CD14-positive monocyte (primary cell): ENCODE results near the gene ASF1A. TPM values are rescaled to one million over a fixed set of nuclear protein-coding genes. Genes with fewer than 3 reads are reported as not detected.
A peak's percentile ranks its signal among the peaks of the same experiment; 100 is the strongest.

Source experiments
- DNase-seq, 3 donors: peaks; one replicate each; pipeline ENCODE4 v3.0.0-alpha.2; 2011 to 2022
- H2AFZ ChIP-seq: 2 replicates; pipeline ENCODE4 v1.6.0; 2012; ENCODE audit warnings: mild to moderate bottlenecking, low read depth, low read length, inconsistent platforms; ENCODE audit not compliant: insufficient read depth, poor library complexity, severe bottlenecking
- H3K27ac ChIP-seq, 2 donors: 1 replicate in 1 of 2; 2 replicates in 1 of 2; pipeline ENCODE4 v1.5.1; 2012 to 2013; ENCODE audit warnings: low read length in 2 of 2, control low read depth in 1 of 2, inconsistent platforms in 1 of 2, low read depth in 1 of 2, mild to moderate bottlenecking in 1 of 2
- H3K27me3 ChIP-seq, 2 donors: one replicate each; pipeline versions ENCODE4 v1.6.0 to v1.6.1; 2011 to 2013; ENCODE audit warnings: low read length in 2 of 2; ENCODE audit not compliant: control insufficient read depth in 2 of 2, insufficient read depth in 2 of 2
- H3K36me3 ChIP-seq, 2 donors: replicated peaks in 1 of 2; 1 replicate in 1 of 2; 2 replicates in 1 of 2; pipeline versions ENCODE4 v1.5.1 to v1.6.1; 2012 to 2013; ENCODE audit warnings: low read length in 2 of 2, control low read depth in 1 of 2, inconsistent platforms in 1 of 2, mild to moderate bottlenecking in 1 of 2; ENCODE audit not compliant: insufficient read depth in 2 of 2, control insufficient read depth in 1 of 2
- H3K4me1 ChIP-seq, 2 donors: 1 replicate in 1 of 2; 2 replicates in 1 of 2; pipeline versions ENCODE4 v1.5.1 to v1.6.1; 2012 to 2013; ENCODE audit warnings: low read length in 2 of 2, control low read depth in 1 of 2, inconsistent platforms in 1 of 2, mild to moderate bottlenecking in 1 of 2, moderate library complexity in 1 of 2; ENCODE audit not compliant: insufficient read depth in 2 of 2, control insufficient read depth in 1 of 2
- H3K4me2 ChIP-seq: replicated peaks from 2 replicates; pipeline ENCODE3; 2012; ENCODE audit warnings: low read length, moderate library complexity, mild to moderate bottlenecking; ENCODE audit not compliant: poor library complexity, severe bottlenecking; ENCODE audit errors: extremely low read depth
- H3K4me3 ChIP-seq, 3 experiments: fragments of 200-600 bp in 1 of 3; sonication (generic) in 1 of 3; replicated peaks in 1 of 3; 1 replicate in 2 of 3; 2 replicates in 1 of 3; pipeline ENCODE4 v1.5.1; 2011 to 2013; ENCODE audit warnings: low read length in 3 of 3, mild to moderate bottlenecking in 3 of 3, control low read depth in 2 of 3, low read depth in 2 of 3, inconsistent platforms in 1 of 3, moderate library complexity in 1 of 3
- H3K79me2 ChIP-seq: 2 replicates; pipeline ENCODE4 v1.6.0; 2012; ENCODE audit warnings: mild to moderate bottlenecking, control low read depth, inconsistent platforms, low read length, moderate library complexity; ENCODE audit not compliant: insufficient read depth
- H3K9ac ChIP-seq: 2 replicates; pipeline ENCODE4 v1.6.0; 2017; ENCODE audit warnings: low read length, mild to moderate bottlenecking; ENCODE audit not compliant: insufficient read depth, poor library complexity, severe bottlenecking
- H3K9me3 ChIP-seq, 2 donors: replicated peaks in 1 of 2; 1 replicate in 1 of 2; 2 replicates in 1 of 2; pipeline versions ENCODE4 v1.5.1 to v1.6.1; 2012 to 2013; ENCODE audit warnings: low read length in 2 of 2, control low read depth in 1 of 2; ENCODE audit not compliant: control insufficient read depth in 1 of 2, insufficient read depth in 1 of 2
- H4K20me1 ChIP-seq: 2 replicates; pipeline ENCODE4 v1.6.0; 2012; ENCODE audit warnings: mild to moderate bottlenecking, low read length, control low read depth, moderate library complexity; ENCODE audit not compliant: insufficient read depth
- H3K27ac Mint-ChIP-seq, 7 donors: one replicate each; pipeline ENCODE4 v1.8.0; 2020; ENCODE audit warnings: mild to moderate bottlenecking in 7 of 7, mixed read lengths in 7 of 7, moderate library complexity in 6 of 7, inconsistent platforms in 2 of 7
- H3K27me3 Mint-ChIP-seq, 3 donors: one replicate each; pipeline ENCODE4 v1.8.0; 2021 to 2022; ENCODE audit warnings: low read depth in 3 of 3, mild to moderate bottlenecking in 3 of 3, mixed read lengths in 3 of 3, moderate library complexity in 3 of 3, inconsistent platforms in 1 of 3
- H3K36me3 Mint-ChIP-seq, 2 donors: one replicate each; pipeline ENCODE4 v1.8.0; 2020; ENCODE audit warnings: mixed read lengths in 2 of 2, inconsistent platforms in 1 of 2, mild to moderate bottlenecking in 1 of 2
- H3K4me1 Mint-ChIP-seq: one replicate; pipeline ENCODE4 v1.8.0; 2020; ENCODE audit warnings: mild to moderate bottlenecking, mixed read lengths
- H3K4me3 Mint-ChIP-seq, 2 donors: one replicate each; pipeline ENCODE4 v1.8.0; 2020; ENCODE audit warnings: mild to moderate bottlenecking in 2 of 2, mixed read lengths in 2 of 2, moderate library complexity in 1 of 2
- H3K9me3 Mint-ChIP-seq, 7 donors: one replicate each; pipeline ENCODE4 v1.8.0; 2020 to 2022; ENCODE audit warnings: mixed read lengths in 7 of 7, mild to moderate bottlenecking in 6 of 7, moderate library complexity in 6 of 7, inconsistent platforms in 2 of 7
- CTCF ChIP-seq: fragments of 200-600 bp; IDR thresholded peaks from one replicate; pipeline ENCODE4 v1.8.0; 2022; ENCODE audit warnings: antibody characterized with exemption, mild to moderate bottlenecking
- WGBS: methylation state at CpG from one replicate; pipeline ENCODE4 v1.1.5; 2013; ENCODE audit warnings: missing lambda C conversion rate; ENCODE audit not compliant: insufficient coverage; 5-methylcytosine and 5-hydroxymethylcytosine counted together
- intact Hi-C, 2 donors: fragments of 100-400 bp; cut with micrococcal nuclease; formaldehyde crosslinking; loops; one replicate each; pipeline versions ENCODE4 v1.15.0 to v1.15.1; 2023
- polyA plus RNA-seq, 3 donors: library from polyadenylated mRNA; depleted of rRNA in 1 of 3; unstranded in 2 of 3; stranded (reverse) in 1 of 3; fragments of 300-500 nt in 2 of 3; fragments of >200 nt in 1 of 3; fragmentation: Illumina TruSeq in 2 of 3; gene quantifications; 1 replicate in 2 of 3; 2 replicates in 1 of 3; pipeline ENCODE4 v1.2.3, GENCODE V29; 2012 to 2021

ASF1A gene
- polyA plus RNA-seq, 3 donors = 3.1 to 14.4 (median 10.5) TPM

DNA sequence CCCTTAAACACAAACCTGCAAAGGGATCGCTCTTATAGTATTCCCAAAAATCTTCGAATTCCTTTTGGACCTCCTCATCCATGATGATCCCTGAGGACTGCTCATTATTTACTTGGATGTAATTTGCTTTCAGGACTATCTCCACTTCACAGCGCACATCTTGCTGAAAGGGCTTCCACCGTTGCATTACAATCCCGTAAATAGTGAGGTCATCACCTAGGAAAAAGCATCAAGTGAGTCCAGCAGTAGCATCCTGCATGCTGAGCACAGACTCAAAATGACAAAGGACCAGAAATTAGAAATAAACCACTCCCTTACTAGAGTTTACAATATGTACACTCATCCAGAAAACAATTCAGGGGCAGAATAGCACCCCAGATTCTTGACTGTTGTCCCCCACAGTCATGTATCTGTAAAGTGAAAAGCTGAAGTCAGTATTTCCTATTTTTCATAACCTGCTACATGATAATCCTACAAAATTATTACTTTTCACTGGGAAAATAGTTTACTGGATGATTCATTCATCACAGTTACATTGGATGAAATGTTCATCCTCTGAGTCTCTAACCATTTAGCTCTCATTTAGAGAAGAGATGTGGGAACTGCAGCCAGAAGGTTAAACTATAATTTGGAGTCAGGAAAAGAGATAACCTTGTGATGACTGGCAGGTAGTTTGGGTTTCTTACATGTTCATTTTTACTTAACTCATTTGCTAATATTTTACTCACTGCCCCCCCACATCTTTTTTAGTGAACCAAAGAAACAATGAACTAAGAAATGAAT, 23.8 kb downstream of the ASF1A start:
- Histone ChIP-seq H3K4me3 (no peak overlapping the region), H3K4me2 (no peak overlapping the region), H3K27me3 (no peaks in the 10 kb centered on the region), H3K9ac (no peak overlapping the region), H3K4me1 (no peaks in the 10 kb centered on the region), H2AFZ (no peak overlapping the region), H3K27ac (no peak overlapping the region), H3K36me3 (peaks cover 81 to 95% of the 10 kb centered on the region in 2 donors), H3K9me3 (no peaks in the 10 kb centered on the region), H3K79me2 (no peaks in the 10 kb centered on the region), H4K20me1 (peaks cover 5% of the 10 kb centered on the region)
- Mint-ChIP-seq H3K27ac (peak overlapping the region in 1 of 7 donors; percentile 22), H3K9me3 (no peaks in the 10 kb centered on the region), H3K4me1 (no peaks in the 10 kb centered on the region), H3K27me3 (no peaks in the 10 kb centered on the region), H3K36me3 (peaks cover 79 to 89% of the 10 kb centered on the region in 2 donors), H3K4me3 (no peak overlapping the region)
- no peak for DNase-seq
- TF ChIP-seq CTCF = no peak
- WGBS = 100% methylated on average over 4 of the region's 5 CpGs
- intact Hi-C loops = no loop called here

DNA sequence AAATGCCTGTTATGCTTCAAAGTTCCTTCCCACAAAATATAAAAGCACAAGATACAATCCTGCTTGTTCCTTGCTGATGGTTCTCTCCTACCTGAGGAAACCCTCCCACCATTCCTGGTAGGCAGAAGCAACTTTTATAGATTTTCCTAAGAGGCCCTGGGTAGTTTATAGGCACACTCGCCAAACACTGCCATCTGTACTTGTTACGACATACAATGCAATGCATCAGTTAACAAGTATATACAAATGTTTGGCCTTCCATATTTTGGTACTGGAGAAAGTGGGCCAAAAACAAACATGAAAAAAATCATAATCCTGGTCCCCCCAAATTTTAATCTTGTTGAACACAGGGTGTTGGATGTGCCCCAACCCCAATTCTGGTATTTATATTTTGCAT, 24.4 kb downstream of the ASF1A start:
- H4K20me1 ChIP-seq = peaks cover 5% of the 10 kb centered on the region
- no peak overlapping the region for H3K4me2 ChIP-seq
- Mint-ChIP-seq H3K36me3 (peaks cover 78 to 89% of the 10 kb centered on the region in 2 donors), H3K9me3 (no peaks in the 10 kb centered on the region), H3K4me3 (no peak overlapping the region), H3K4me1 (no peaks in the 10 kb centered on the region), H3K27me3 (no peaks in the 10 kb centered on the region), H3K27ac (no peak overlapping the region)
- TF ChIP-seq CTCF = no peak
- H3K27ac ChIP-seq = no peak overlapping the region
- H3K9me3 ChIP-seq = no peaks in the 10 kb centered on the region
- no peaks in the 10 kb centered on the region for H3K4me1 ChIP-seq
- H2AFZ ChIP-seq = no peak overlapping the region
- H3K36me3 ChIP-seq = peaks cover 81 to 95% of the 10 kb centered on the region in 2 donors
- H3K27me3 ChIP-seq = no peaks in the 10 kb centered on the region
- no peak overlapping the region for H3K4me3 ChIP-seq
- WGBS = no CpG with 5 or more reads among the region's 2 CpGs
- intact Hi-C loops = no loop called here
- DNase-seq = no peak
- no peaks in the 10 kb centered on the region for H3K79me2 ChIP-seq
- H3K9ac ChIP-seq = no peak overlapping the region
